Measurements from ENCODE around the gene CEP41.

CEP41 gene

GRCh38 chr7:130360518-130360917, 80.3 kb downstream of the CEP41 start:
- H3K4me3 ChIP-seq (ENCODE audit: low read depth, low read length) = no peak overlapping the region
- no peak for TF ChIP-seq CTCF (IDR thresholded peaks at IDR 0.05; ENCODE audit: borderline replicate concordance, insufficient read depth, low read depth, low read length)

- no peak for TF ChIP-seq CTCF (IDR thresholded peaks at IDR 0.05; ENCODE audit: borderline replicate concordance, insufficient read depth, low read depth, low read length)
- H3K4me3 ChIP-seq (ENCODE audit: low read depth, low read length) = no peak overlapping the region
These were observed 81.4 kb downstream of the CEP41 start for GRCh38 chr7:130359276-130359857.

GRCh38 chr7:130358471-130358870, 82.3 kb downstream of the CEP41 start:
- TF ChIP-seq CTCF (IDR thresholded peaks at IDR 0.05; ENCODE audit: borderline replicate concordance, insufficient read depth, low read depth, low read length) = no peak
- H3K4me3 ChIP-seq (ENCODE audit: low read depth, low read length) = no peak overlapping the region

- no peak for TF ChIP-seq CTCF (IDR thresholded peaks at IDR 0.05; ENCODE audit: borderline replicate concordance, insufficient read depth, low read depth, low read length)
These were observed 83.8 kb downstream of the CEP41 start for GRCh38 chr7:130356876-130357611.

GRCh38 chr7:130356121-130356875, 84.5 kb downstream of the CEP41 start:
- TF ChIP-seq CTCF (IDR thresholded peaks at IDR 0.05; ENCODE audit: borderline replicate concordance, insufficient read depth, low read depth, low read length) = no peak
- no peak overlapping the region for H3K4me3 ChIP-seq (ENCODE audit: low read depth, low read length)

More at GRCh38 chr7:130356876-130357611, 83.8 kb downstream of the CEP41 start:
- H3K4me3 ChIP-seq (ENCODE audit: low read depth, low read length) = no peak overlapping the region

- no peak for TF ChIP-seq CTCF (IDR thresholded peaks at IDR 0.05; ENCODE audit: borderline replicate concordance, insufficient read depth, low read depth, low read length)
- no peak overlapping the region for H3K4me3 ChIP-seq (ENCODE audit: low read depth, low read length)
These were observed 87.6 kb downstream of the CEP41 start for GRCh38 chr7:130353196-130353595.

Measured in GM12875 (cell line).